Panc1 (cell line): Measurements from ENCODE around the gene GLIS2. TPM values are rescaled to one million over a fixed set of nuclear protein-coding genes. Genes with fewer than 3 reads are reported as not detected.

ENCODE experiments used
- ATAC-seq: fragments of 200-7000 bp; cut with Tn5 transposase; 2 replicates; pipeline ENCODE4 v1.9.1; 2020; ENCODE audit warnings: mild to moderate bottlenecking, moderate library complexity
- BruUV-seq: library from RNA; stranded (reverse); fragments of 400-500 nt; replicated peaks from 2 replicates; lab custom pipeline; 2021; lab: Mats Ljungman, UMichigan
- CTCF ChIA-PET: fragments of 300-600 bp; sonication (Branson Sonifier 250); formaldehyde crosslinking; loops from one replicate; lab custom pipeline; 2022; ENCODE audit warnings: antibody characterized with exemption; lab: Charles Lee
- POLR2A ChIA-PET: fragments of 300-600 bp; sonication (Branson Sonifier 250); formaldehyde crosslinking; loops from one replicate; lab custom pipeline; 2022; ENCODE audit warnings: antibody characterized with exemption; lab: Charles Lee
- DNase-seq: peaks from one replicate; pipeline ENCODE4 v3.0.0-alpha.2; 2010; ENCODE audit warnings: low read depth, low spot score
- H3K27ac ChIP-seq: 2 replicates; pipeline ENCODE4 v1.5.1; 2011; ENCODE audit warnings: mild to moderate bottlenecking, low read length, inconsistent platforms
- H3K27me3 ChIP-seq: fragments of 200-500 bp; sonication (Bioruptor generic); 2 replicates; pipeline ENCODE4 v1.6.0; 2014; ENCODE audit warnings: low read length, inconsistent platforms; ENCODE audit not compliant: control insufficient read depth, insufficient read depth
- H3K36me3 ChIP-seq: fragments of 200-500 bp; sonication (Bioruptor generic); 2 replicates; pipeline ENCODE4 v1.5.1; 2014; ENCODE audit warnings: inconsistent platforms, mild to moderate bottlenecking, low read length, moderate library complexity; ENCODE audit not compliant: control insufficient read depth, insufficient read depth
- H3K4me1 ChIP-seq: 2 replicates; pipeline ENCODE4 v1.5.1; 2011; ENCODE audit warnings: inconsistent platforms, mild to moderate bottlenecking, low read length, moderate library complexity; ENCODE audit not compliant: control insufficient read depth, insufficient read depth
- H3K4me3 ChIP-seq, 2 experiments: 2 replicates each; pipeline ENCODE4 v1.5.1; 2011 to 2012; ENCODE audit warnings: low read depth in 2 of 2, low read length in 2 of 2, mild to moderate bottlenecking in 2 of 2, inconsistent platforms in 1 of 2, moderate library complexity in 1 of 2
- H3K9me3 ChIP-seq: fragments of 200-500 bp; sonication (Bioruptor generic); 2 replicates; pipeline ENCODE4 v1.5.1; 2014; ENCODE audit warnings: low read depth, mild to moderate bottlenecking, inconsistent platforms, low read length, moderate library complexity; ENCODE audit not compliant: control insufficient read depth, insufficient read depth
- CTCF ChIP-seq: fragments of 450-650 bp; IDR thresholded peaks from 2 replicates; pipeline ENCODE4 v1.5.1; 2017; ENCODE audit warnings: mild to moderate bottlenecking
- POLR2AphosphoS5 ChIP-seq: IDR thresholded peaks from 2 replicates; pipeline ENCODE4 v1.6.1; 2012; ENCODE audit warnings: mild to moderate bottlenecking, low read depth, low read length, moderate library complexity
- SIN3A ChIP-seq: IDR thresholded peaks from 2 replicates; pipeline ENCODE4 v1.6.1; 2012; ENCODE audit warnings: low read depth, mild to moderate bottlenecking, low read length, moderate library complexity, borderline replicate concordance; ENCODE audit not compliant: insufficient read depth
- TCF7L2 ChIP-seq: IDR thresholded peaks from 2 replicates; pipeline ENCODE4 v1.6.1; 2011; ENCODE audit warnings: mild to moderate bottlenecking, low read depth, low read length, inconsistent platforms
- in situ Hi-C: cut with HindIII; loops from 2 replicates; pipeline ENCODE4 v1.10.0; 2016; ENCODE audit warnings: low sequenced_read_pairs, low pct_unique_long_range_greater_than_20kb
- intact Hi-C: fragments of 100-400 bp; cut with micrococcal nuclease; formaldehyde crosslinking; loops from one replicate; pipeline ENCODE4 v1.10.0; 2022; ENCODE audit not compliant: unreplicated experiment
- total RNA-seq: library from RNA; stranded (reverse); gene quantifications from one replicate; pipeline ENCODE4 v1.2.1, GENCODE V29; 2021; ENCODE audit not compliant: unreplicated experiment
- TF ChIP-seq, protein P1 (sequence below), 2 experiments: IDR thresholded peaks; 2 replicates each; pipeline ENCODE4 v1.6.1; 2011 to 2012; ENCODE audit warnings: low read depth in 2 of 2, control low read depth in 1 of 2, low read length in 1 of 2, mild to moderate bottlenecking in 1 of 2, moderate library complexity in 1 of 2; ENCODE audit not compliant: insufficient read depth in 1 of 2

Gene GLIS2
- total RNA-seq, 1 experiment from 2014 or later: 87.3 TPM

- no TSS peak for BruUV-seq
- Histone ChIP-seq H3K9me3 (no peaks in the 10 kb centered on the region), H3K27ac (no peak overlapping the region), H3K36me3 (no peaks in the 10 kb centered on the region), H3K27me3 (no peaks in the 10 kb centered on the region), H3K4me3 (no peak overlapping the region), H3K4me1 (peaks cover 47% of the 10 kb centered on the region)
- in situ Hi-C loops: no loop called here
- DNase-seq: no peak
- ATAC-seq: 0 out of 2 replicates have a peak, but pooled peaks have one; percentile 0
- ChIA-PET CTCF (no interaction called here), POLR2A (no interaction called here)
- intact Hi-C loops: no loop called here
- TF ChIP-seq SIN3A (no peak), CTCF (no peak), TCF7L2 (no peak), POLR2AphosphoS5 (no peak)
- TF ChIP-seq, protein P1, sequence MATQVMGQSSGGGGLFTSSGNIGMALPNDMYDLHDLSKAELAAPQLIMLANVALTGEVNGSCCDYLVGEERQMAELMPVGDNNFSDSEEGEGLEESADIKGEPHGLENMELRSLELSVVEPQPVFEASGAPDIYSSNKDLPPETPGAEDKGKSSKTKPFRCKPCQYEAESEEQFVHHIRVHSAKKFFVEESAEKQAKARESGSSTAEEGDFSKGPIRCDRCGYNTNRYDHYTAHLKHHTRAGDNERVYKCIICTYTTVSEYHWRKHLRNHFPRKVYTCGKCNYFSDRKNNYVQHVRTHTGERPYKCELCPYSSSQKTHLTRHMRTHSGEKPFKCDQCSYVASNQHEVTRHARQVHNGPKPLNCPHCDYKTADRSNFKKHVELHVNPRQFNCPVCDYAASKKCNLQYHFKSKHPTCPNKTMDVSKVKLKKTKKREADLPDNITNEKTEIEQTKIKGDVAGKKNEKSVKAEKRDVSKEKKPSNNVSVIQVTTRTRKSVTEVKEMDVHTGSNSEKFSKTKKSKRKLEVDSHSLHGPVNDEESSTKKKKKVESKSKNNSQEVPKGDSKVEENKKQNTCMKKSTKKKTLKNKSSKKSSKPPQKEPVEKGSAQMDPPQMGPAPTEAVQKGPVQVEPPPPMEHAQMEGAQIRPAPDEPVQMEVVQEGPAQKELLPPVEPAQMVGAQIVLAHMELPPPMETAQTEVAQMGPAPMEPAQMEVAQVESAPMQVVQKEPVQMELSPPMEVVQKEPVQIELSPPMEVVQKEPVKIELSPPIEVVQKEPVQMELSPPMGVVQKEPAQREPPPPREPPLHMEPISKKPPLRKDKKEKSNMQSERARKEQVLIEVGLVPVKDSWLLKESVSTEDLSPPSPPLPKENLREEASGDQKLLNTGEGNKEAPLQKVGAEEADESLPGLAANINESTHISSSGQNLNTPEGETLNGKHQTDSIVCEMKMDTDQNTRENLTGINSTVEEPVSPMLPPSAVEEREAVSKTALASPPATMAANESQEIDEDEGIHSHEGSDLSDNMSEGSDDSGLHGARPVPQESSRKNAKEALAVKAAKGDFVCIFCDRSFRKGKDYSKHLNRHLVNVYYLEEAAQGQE (IDR thresholded peaks at IDR 0.05; ENCODE audit: insufficient read depth in 1 of 2, low read depth in 2 of 2, low read length in 1 of 2): no peak
Observed at GRCh38 chr16:4382795-4383357, 67.0 kb downstream of the GLIS2 start.

GRCh38 chr16:4383591-4384444 lies 68.0 kb downstream of the GLIS2 start:
- no peaks in the 10 kb centered on the region for H3K27me3 ChIP-seq

More at GRCh38 chr16:4383591-4384444, 68.0 kb downstream of the GLIS2 start:
- peak; percentile 3; the same call in 1 of the 2 replicates for ATAC-seq
- no TSS peak for BruUV-seq
- CTCF ChIA-PET: no interaction called here
- intact Hi-C loops: no loop called here
- POLR2A ChIA-PET: no interaction called here
- in situ Hi-C loops: no loop called here
- Histone ChIP-seq H3K4me1 (peaks cover 40% of the 10 kb centered on the region), H3K36me3 (no peaks in the 10 kb centered on the region), H3K9me3 (no peaks in the 10 kb centered on the region), H3K4me3 (no peak overlapping the region), H3K27ac (no peak overlapping the region)
- DNase-seq: no peak
- TF ChIP-seq TCF7L2 (no peak), POLR2AphosphoS5 (peak; percentile 33; the same call in 1 of the 2 replicates)
